ENCODE results near the gene ARL14EP. TPM values are rescaled to one million over a fixed set of nuclear protein-coding genes. Genes with fewer than 3 reads are reported as not detected.

The ARL14EP gene
- total and polyA plus RNA-seq, 4 donors: 36.8 to 53.7 (median 45.1) TPM

DNA sequence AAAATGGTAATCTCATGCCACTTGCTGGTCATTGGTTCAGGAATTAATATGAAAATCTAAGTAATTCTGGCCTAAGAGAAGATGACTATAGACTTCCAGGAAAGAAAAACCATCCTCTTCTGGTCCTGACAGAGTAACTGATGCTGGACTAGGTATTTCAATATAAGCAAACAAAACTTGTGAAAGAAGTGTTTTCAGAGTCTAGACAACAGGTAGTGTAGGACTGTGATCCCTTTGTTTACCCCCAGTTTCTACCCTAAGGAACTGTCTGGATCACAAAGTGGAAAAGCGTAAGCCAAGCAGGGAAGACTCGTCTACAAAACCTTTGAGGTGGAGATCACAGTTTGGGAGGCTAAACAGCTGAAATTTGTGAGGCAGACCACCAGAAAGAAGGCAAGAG lies 30.4 kb upstream of the ARL14EP start:
- H3K27ac ChIP-seq (ENCODE audit: low read depth, low read length): no peak overlapping the region
- no peaks in the 10 kb centered on the region for H3K9me3 ChIP-seq (ENCODE audit: control insufficient read depth, insufficient read depth, low read length)
- no peak for DNase-seq (ENCODE audit: low read depth in 4 of 6, low spot score in 6 of 6)
- no peak overlapping the region for H3K4me3 ChIP-seq (ENCODE audit: low read depth, low read length)
- no peaks in the 10 kb centered on the region for H3K36me3 ChIP-seq (ENCODE audit: control insufficient read depth, insufficient read depth, low read length)
- H3K27me3 ChIP-seq (ENCODE audit: control insufficient read depth, insufficient read depth, low read length): no peaks in the 10 kb centered on the region
- H3K4me1 ChIP-seq (ENCODE audit: control insufficient read depth, insufficient read depth, low read length): no peaks in the 10 kb centered on the region
- WGBS (ENCODE audit: insufficient coverage): 93% methylated on average over 2 of the region's 2 CpGs

DNA sequence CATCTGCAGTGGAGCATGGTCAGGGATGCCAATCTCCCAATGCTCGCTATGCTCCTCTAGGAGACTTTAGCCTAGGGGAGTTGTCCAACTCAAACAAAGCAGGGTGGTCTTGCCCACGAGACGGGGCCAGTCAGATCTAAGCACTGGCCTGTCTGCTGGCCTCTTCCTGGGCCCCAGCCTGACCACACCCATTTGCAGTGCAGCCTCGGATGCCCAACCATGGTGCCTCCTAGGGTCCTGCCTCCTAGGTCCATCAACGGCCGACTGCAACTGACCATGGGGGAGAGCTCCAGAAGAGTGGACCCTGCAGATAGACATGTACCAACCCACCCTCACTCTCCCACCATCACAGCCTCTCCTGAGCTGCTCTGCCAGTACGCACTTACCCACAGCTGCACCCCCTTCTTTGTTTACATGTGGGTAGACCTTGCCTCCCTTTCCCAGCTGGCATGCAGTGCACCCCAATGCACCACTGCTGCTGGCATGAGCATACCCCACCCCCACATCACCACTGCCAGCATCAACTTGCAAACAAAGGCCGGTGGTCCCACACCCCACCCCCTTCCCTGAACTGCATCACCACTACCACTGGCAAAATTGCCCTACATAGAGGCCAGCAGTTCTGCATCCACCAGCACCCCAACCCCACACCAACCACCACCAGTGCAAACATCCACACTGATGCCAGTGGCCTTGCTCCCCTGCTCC lies 27.6 kb upstream of the ARL14EP start:
- DNase-seq (ENCODE audit: low read depth in 4 of 6, low spot score in 6 of 6): no peak
- H3K27ac ChIP-seq (ENCODE audit: low read depth, low read length): no peak overlapping the region
- H3K4me1 ChIP-seq (ENCODE audit: control insufficient read depth, insufficient read depth, low read length): no peaks in the 10 kb centered on the region
- no peaks in the 10 kb centered on the region for H3K9me3 ChIP-seq (ENCODE audit: control insufficient read depth, insufficient read depth, low read length)
- H3K4me3 ChIP-seq (ENCODE audit: low read depth, low read length): no peak overlapping the region
- 96% methylated on average over 8 of the region's 8 CpGs for WGBS (ENCODE audit: insufficient coverage)
- no peaks in the 10 kb centered on the region for H3K27me3 ChIP-seq (ENCODE audit: control insufficient read depth, insufficient read depth, low read length)
- no peaks in the 10 kb centered on the region for H3K36me3 ChIP-seq (ENCODE audit: control insufficient read depth, insufficient read depth, low read length)

DNA sequence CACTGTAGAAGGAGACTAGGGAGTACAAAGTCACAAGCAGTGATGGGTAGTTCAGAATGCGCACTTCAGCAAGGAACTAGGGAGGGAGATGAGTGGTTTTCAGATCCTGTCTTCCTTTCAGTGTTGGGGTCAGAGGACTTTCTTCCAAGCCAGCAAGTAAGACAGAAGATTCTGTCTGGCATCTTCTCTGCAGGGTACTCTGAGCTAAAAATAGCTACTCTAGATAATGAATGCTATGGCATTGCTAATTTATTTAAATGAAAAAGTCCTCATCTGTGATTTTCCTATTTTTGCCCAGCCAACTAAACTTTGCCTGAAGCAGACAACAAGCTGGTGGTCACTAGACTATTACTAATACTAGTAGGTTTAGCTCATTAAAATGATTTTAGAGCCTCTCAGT lies 18.3 kb upstream of the ARL14EP start:
- no CpG with 5 or more reads among the region's 1 CpG for WGBS (ENCODE audit: insufficient coverage)
- Histone ChIP-seq H3K4me3 (ENCODE audit: low read depth, low read length) (no peak overlapping the region), H3K27ac (ENCODE audit: low read depth, low read length) (no peak overlapping the region), H3K36me3 (ENCODE audit: control insufficient read depth, insufficient read depth, low read length) (no peaks in the 10 kb centered on the region), H3K4me1 (ENCODE audit: control insufficient read depth, insufficient read depth, low read length) (no peaks in the 10 kb centered on the region), H3K27me3 (ENCODE audit: control insufficient read depth, insufficient read depth, low read length) (no peaks in the 10 kb centered on the region), H3K9me3 (ENCODE audit: control insufficient read depth, insufficient read depth, low read length) (no peaks in the 10 kb centered on the region)
- no peak for DNase-seq (ENCODE audit: low read depth in 4 of 6, low spot score in 6 of 6)

DNA sequence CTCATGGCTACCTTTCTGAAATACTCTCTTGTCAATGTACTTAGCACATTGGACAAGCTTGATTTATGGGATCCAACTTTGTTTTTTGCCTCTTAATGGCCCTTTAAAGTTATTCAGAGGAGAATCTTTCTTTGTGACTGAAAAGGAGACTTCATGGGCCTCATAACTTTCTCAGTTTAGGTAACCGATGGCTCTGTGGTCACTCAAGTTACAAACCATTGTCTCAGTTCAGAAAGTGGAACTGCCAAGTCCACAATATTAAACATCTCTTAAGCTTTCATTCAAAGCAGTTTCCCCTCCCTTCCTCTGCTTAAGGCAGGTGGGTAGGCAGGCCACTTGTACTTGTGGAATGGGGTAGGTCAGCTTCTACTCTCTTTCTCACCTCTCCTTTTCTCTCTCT lies 12.3 kb upstream of the ARL14EP start:
- H3K36me3 ChIP-seq (ENCODE audit: control insufficient read depth, insufficient read depth, low read length): no peaks in the 10 kb centered on the region
- WGBS (ENCODE audit: insufficient coverage): 29% methylated on average over 1 of the region's 1 CpG
- H3K27me3 ChIP-seq (ENCODE audit: control insufficient read depth, insufficient read depth, low read length): no peaks in the 10 kb centered on the region
- H3K4me1 ChIP-seq (ENCODE audit: control insufficient read depth, insufficient read depth, low read length): no peaks in the 10 kb centered on the region
- H3K4me3 ChIP-seq (ENCODE audit: low read depth, low read length): no peak overlapping the region
- DNase-seq (ENCODE audit: low read depth in 4 of 6, low spot score in 6 of 6): no peak
- peaks cover 3% of the 10 kb centered on the region for H3K9me3 ChIP-seq (ENCODE audit: control insufficient read depth, insufficient read depth, low read length)
- H3K27ac ChIP-seq (ENCODE audit: low read depth, low read length): no peak overlapping the region

DNA sequence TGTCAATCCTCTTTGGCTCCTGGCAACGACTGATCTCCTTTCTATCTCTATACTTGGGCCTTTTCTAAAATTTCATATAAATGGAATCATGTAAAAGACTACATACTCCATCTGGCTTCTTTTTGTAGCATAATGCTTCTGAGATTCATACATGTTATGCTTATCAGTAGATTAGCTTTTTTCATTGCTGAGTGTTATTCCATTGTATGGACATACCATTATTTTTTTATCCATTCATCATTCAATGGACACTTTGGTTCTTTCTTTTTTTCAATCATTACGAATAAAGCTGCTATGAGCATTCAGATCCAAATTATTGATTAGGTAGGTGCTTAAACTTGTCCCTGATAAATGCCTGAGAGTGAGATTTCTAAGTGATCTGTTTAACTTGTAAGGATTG lies 11.7 kb upstream of the ARL14EP start:
- Histone ChIP-seq H3K4me1 (ENCODE audit: control insufficient read depth, insufficient read depth, low read length) (no peaks in the 10 kb centered on the region), H3K27ac (ENCODE audit: low read depth, low read length) (no peak overlapping the region), H3K27me3 (ENCODE audit: control insufficient read depth, insufficient read depth, low read length) (no peaks in the 10 kb centered on the region), H3K9me3 (ENCODE audit: control insufficient read depth, insufficient read depth, low read length) (peaks cover 3% of the 10 kb centered on the region), H3K36me3 (ENCODE audit: control insufficient read depth, insufficient read depth, low read length) (no peaks in the 10 kb centered on the region), H3K4me3 (ENCODE audit: low read depth, low read length) (no peak overlapping the region)
- WGBS (ENCODE audit: insufficient coverage): no CpG with 5 or more reads among the region's 2 CpGs
- DNase-seq (ENCODE audit: low read depth in 4 of 6, low spot score in 6 of 6): no peak

DNA sequence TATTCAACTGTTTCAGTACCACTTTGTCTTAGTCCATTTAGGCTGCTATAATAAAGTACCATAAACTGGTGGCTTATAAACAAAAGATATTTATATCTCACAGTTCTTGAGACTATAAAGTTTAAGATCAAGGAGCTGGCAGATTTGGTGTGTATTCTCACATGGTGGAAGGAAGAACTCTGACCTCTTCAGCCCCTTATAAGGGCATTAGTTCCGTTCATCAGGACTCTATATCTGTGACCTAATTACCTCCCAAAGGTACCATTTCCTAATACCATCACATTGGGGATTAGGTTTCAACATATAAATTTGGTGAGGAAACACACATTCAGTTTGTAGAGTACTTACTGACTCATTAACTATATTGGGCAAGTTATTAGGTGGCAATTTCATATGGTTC lies 10.7 kb upstream of the ARL14EP start:
- Histone ChIP-seq H3K27ac (ENCODE audit: low read depth, low read length) (no peak overlapping the region), H3K4me1 (ENCODE audit: control insufficient read depth, insufficient read depth, low read length) (no peaks in the 10 kb centered on the region), H3K36me3 (ENCODE audit: control insufficient read depth, insufficient read depth, low read length) (no peaks in the 10 kb centered on the region), H3K9me3 (ENCODE audit: control insufficient read depth, insufficient read depth, low read length) (peaks cover 3% of the 10 kb centered on the region), H3K4me3 (ENCODE audit: low read depth, low read length) (no peak overlapping the region), H3K27me3 (ENCODE audit: control insufficient read depth, insufficient read depth, low read length) (no peaks in the 10 kb centered on the region)
- no CpG with 5 or more reads among the region's 1 CpG for WGBS (ENCODE audit: insufficient coverage)
- no peak for DNase-seq (ENCODE audit: low read depth in 4 of 6, low spot score in 6 of 6)

DNA sequence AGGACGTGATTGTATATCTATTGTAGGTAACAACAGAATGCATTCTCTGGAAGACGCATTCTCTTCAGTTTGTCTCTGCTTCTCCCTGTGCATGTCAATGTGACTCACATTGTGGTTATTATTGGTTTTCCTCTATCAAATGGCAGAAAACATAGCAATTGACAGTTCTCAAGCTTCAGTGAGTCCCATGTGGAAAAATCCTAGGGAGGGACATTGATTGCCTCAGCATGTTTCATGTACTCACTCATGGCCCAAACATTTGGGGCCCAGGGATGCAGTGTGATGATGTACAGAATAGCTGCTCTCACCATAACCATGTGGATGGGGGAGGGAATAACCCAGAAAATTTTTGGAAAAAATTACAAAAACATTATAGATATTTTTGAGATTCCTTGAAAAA lies 9.3 kb upstream of the ARL14EP start:
- no peak for DNase-seq (ENCODE audit: low read depth in 4 of 6, low spot score in 6 of 6)
- WGBS (ENCODE audit: insufficient coverage): 100% methylated on average over 2 of the region's 2 CpGs
- no peaks in the 10 kb centered on the region for H3K4me1 ChIP-seq (ENCODE audit: control insufficient read depth, insufficient read depth, low read length)
- H3K9me3 ChIP-seq (ENCODE audit: control insufficient read depth, insufficient read depth, low read length): peaks cover 3% of the 10 kb centered on the region
- no peaks in the 10 kb centered on the region for H3K36me3 ChIP-seq (ENCODE audit: control insufficient read depth, insufficient read depth, low read length)
- no peak overlapping the region for H3K27ac ChIP-seq (ENCODE audit: low read depth, low read length)
- no peaks in the 10 kb centered on the region for H3K27me3 ChIP-seq (ENCODE audit: control insufficient read depth, insufficient read depth, low read length)
- H3K4me3 ChIP-seq (ENCODE audit: low read depth, low read length): no peak overlapping the region

DNA sequence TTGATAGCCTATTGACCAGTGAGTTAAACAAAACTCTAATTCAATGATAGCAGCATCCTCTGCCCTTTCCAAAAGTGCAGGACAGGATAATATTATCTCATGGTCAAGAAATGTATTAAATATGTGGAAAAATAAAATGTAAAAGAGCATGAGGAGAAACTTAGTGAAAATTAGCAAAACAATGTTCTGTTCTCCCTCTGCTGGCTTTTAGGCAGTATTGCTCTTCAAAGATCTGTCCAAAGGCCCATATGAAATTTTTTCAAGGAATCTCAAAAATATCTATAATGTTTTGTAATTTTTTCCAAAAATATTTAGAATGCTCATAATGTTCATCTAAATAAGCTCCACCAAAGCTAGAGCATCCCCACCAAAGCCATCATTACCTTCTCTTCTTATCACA lies 8.3 kb upstream of the ARL14EP start:
- peak in 4 of 6 donors; percentile 8 to 73 (median 20) for DNase-seq (ENCODE audit: low read depth in 4 of 6, low spot score in 6 of 6)
- H3K27me3 ChIP-seq (ENCODE audit: control insufficient read depth, insufficient read depth, low read length): no peaks in the 10 kb centered on the region

DNA sequence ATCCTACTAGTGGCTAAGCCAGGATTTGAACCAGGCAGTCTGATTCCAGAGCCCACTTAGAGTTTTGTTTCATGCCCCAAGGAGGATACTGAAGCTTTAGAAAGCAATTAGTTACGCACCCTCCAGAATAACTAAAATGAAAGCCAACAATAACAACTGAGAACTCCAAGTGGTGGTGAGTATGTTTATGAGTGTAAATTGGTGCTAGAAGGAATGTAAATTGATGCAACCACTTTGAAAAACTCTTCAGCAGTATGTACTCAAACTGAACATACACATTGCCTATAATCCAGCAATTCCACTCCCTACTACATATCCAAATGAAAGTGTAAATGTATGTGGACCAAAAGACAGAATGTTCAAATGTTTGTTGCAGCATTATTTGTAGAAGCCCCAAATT lies 6.7 kb upstream of the ARL14EP start:
- H3K36me3 ChIP-seq (ENCODE audit: control insufficient read depth, insufficient read depth, low read length): no peaks in the 10 kb centered on the region
- no CpG with 5 or more reads among the region's 1 CpG for WGBS (ENCODE audit: insufficient coverage)
- no peaks in the 10 kb centered on the region for H3K4me1 ChIP-seq (ENCODE audit: control insufficient read depth, insufficient read depth, low read length)
- no peak overlapping the region for H3K4me3 ChIP-seq (ENCODE audit: low read depth, low read length)
- no peaks in the 10 kb centered on the region for H3K27me3 ChIP-seq (ENCODE audit: control insufficient read depth, insufficient read depth, low read length)
- DNase-seq (ENCODE audit: low read depth in 4 of 6, low spot score in 6 of 6): no peak
- H3K27ac ChIP-seq (ENCODE audit: low read depth, low read length): no peak overlapping the region
- H3K9me3 ChIP-seq (ENCODE audit: control insufficient read depth, insufficient read depth, low read length): peaks cover 1% of the 10 kb centered on the region

More for the DNA sequence above, 8.3 kb upstream of the ARL14EP start:
- peaks cover 3% of the 10 kb centered on the region for H3K9me3 ChIP-seq (ENCODE audit: control insufficient read depth, insufficient read depth, low read length)
- no peaks in the 10 kb centered on the region for H3K4me1 ChIP-seq (ENCODE audit: control insufficient read depth, insufficient read depth, low read length)
- no peak overlapping the region for H3K27ac ChIP-seq (ENCODE audit: low read depth, low read length)
- H3K36me3 ChIP-seq (ENCODE audit: control insufficient read depth, insufficient read depth, low read length): no peaks in the 10 kb centered on the region
- H3K4me3 ChIP-seq (ENCODE audit: low read depth, low read length): no peak overlapping the region

DNA sequence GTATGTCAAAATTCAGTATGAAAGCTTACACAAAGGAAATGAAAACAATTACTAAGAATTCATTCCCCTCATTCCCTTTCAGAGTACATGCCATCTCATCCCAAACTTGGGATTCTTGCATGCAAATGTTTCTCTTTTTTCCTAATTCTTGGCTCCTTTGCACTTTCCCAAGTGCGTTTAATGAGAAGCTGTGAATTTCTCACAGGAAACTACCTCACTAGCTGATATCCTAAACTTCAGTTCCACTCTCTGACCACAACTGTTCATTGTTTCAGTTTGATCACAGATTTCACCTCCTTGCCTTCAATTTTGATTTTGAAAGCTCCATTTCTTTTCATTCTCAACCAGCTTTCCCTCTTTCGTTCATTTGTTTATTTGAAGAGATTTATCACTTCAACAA lies 5.9 kb upstream of the ARL14EP start:
- Histone ChIP-seq H3K36me3 (ENCODE audit: control insufficient read depth, insufficient read depth, low read length) (no peaks in the 10 kb centered on the region), H3K27me3 (ENCODE audit: control insufficient read depth, insufficient read depth, low read length) (no peaks in the 10 kb centered on the region), H3K27ac (ENCODE audit: low read depth, low read length) (no peak overlapping the region), H3K4me3 (ENCODE audit: low read depth, low read length) (no peak overlapping the region), H3K4me1 (ENCODE audit: control insufficient read depth, insufficient read depth, low read length) (no peaks in the 10 kb centered on the region), H3K9me3 (ENCODE audit: control insufficient read depth, insufficient read depth, low read length) (no peaks in the 10 kb centered on the region)
- WGBS (ENCODE audit: insufficient coverage): 63% methylated on average over 1 of the region's 2 CpGs
- DNase-seq (ENCODE audit: low read depth in 4 of 6, low spot score in 6 of 6): no peak

All from spinal cord (tissue), 10 donors.